HG02623 (cell line): ENCODE measurements around the gene NAXE.
"Not testable (repeated sequence)": the region's sequence is repeated elsewhere in the genome, so short reads cannot be mapped to it uniquely, and the experiment has no call there.

Experiments used
- ATAC-seq: cut with Tn5 transposase; IDR thresholded peaks from one replicate; pipeline ENCODE4 v1.9.1; 2021; ENCODE audit warnings: moderate library complexity; ENCODE audit not compliant: unreplicated experiment

The NAXE gene

GRCh38 chr1:156618853-156619581 lies 27.4 kb downstream of the NAXE start, which contains the start of gene HAPLN2:
Gene HAPLN2 (plus strand): TSS chr1:156619415. CDS start chr1:156623491, 4,076 bp downstream.
- ATAC-seq = no peak

GRCh38 chr1:156619582-156619955 lies 28.0 kb downstream of the NAXE start:
- no peak for ATAC-seq

- ATAC-seq = no peak
These were observed 31.2 kb downstream of the NAXE start for GRCh38 chr1:156622581-156623297.

- ATAC-seq = no peak
These were observed 32.6 kb downstream of the NAXE start for GRCh38 chr1:156623946-156624813.

GRCh38 chr1:156624814-156625435 lies 33.3 kb downstream of the NAXE start:
- ATAC-seq = no peak

GRCh38 chr1:156625436-156626078 lies 34.0 kb downstream of the NAXE start:
- ATAC-seq = no peak

- no peak for ATAC-seq
These were observed 34.5 kb downstream of the NAXE start for GRCh38 chr1:156626079-156626438.

- ATAC-seq = no peak
These were observed 35.8 kb downstream of the NAXE start for GRCh38 chr1:156627313-156627880.

GRCh38 chr1:156629823-156630449 lies 38.4 kb downstream of the NAXE start:
- ATAC-seq = no peak

GRCh38 chr1:156631152-156631551 lies 39.6 kb downstream of the NAXE start:
- not testable (repeated sequence) for ATAC-seq

GRCh38 chr1:156632355-156632754 lies 40.8 kb downstream of the NAXE start:
- no peak for ATAC-seq

GRCh38 chr1:156638189-156638985 lies 46.8 kb downstream of the NAXE start:
- ATAC-seq = no peak

- no peak for ATAC-seq
These were observed 48.1 kb downstream of the NAXE start for GRCh38 chr1:156639601-156640101.

- ATAC-seq = no peak
These were observed 49.5 kb downstream of the NAXE start for GRCh38 chr1:156640842-156641706.

- no peak for ATAC-seq
These were observed 50.2 kb downstream of the NAXE start, which contains the start of gene BCAN for GRCh38 chr1:156641761-156642264. Gene BCAN (plus strand): TSS chr1:156642117. CDS start chr1:156646055, 3,938 bp downstream.

GRCh38 chr1:156642265-156643048 lies 50.9 kb downstream of the NAXE start:
- no peak for ATAC-seq
